A673 (cell line): ENCODE measurements around the gene ENTPD6.

ENCODE experiments used
- CTCF ChIP-seq: fragments of 300-800, 200-600 bp; sonication (generic); conservative IDR thresholded peaks from 2 replicates; pipeline ENCODE4 v1.5.1; 2017; ENCODE audit warnings: low read depth, mild to moderate bottlenecking, antibody characterized with exemption, low read length, moderate library complexity, mixed read lengths
- EZH2 ChIP-seq: fragments of 200-600 bp; sonication (generic); IDR thresholded peaks from 2 replicates; pipeline ENCODE4 v1.6.1; 2017; ENCODE audit warnings: borderline replicate concordance, low read depth, mild to moderate bottlenecking, mixed read lengths, antibody characterized with exemption, low read length; ENCODE audit not compliant: poor library complexity, severe bottlenecking

GRCh38 chr20:25218109-25218486, 22.6 kb downstream of the ENTPD6 start:
- TF ChIP-seq CTCF, result no peak
- TF ChIP-seq EZH2, result no peak
